Lower lobe of right lung (tissue), 2 donors: ENCODE data around the gene KCNG4. TPM values are rescaled to one million over a fixed set of nuclear protein-coding genes. Genes with fewer than 3 reads are reported as not detected.

Source experiments
- ATAC-seq, 2 donors: fragments of 200-7000 bp; cut with Tn5 transposase; one replicate each; pipeline ENCODE4 v1.9.1; 2020 to 2022; ENCODE audit warnings: mild to moderate bottlenecking in 2 of 2, moderate library complexity in 2 of 2
- DNase-seq: peaks from one replicate; pipeline ENCODE4 v3.0.0-alpha.2; 2020
- H3K27ac ChIP-seq: fragments of 200-600 bp; one replicate; pipeline ENCODE4 v1.8.0; 2022
- H3K27me3 ChIP-seq: fragments of 200-600 bp; one replicate; pipeline ENCODE4 v1.8.0; 2022; ENCODE audit warnings: low read depth
- H3K36me3 ChIP-seq: fragments of 200-600 bp; one replicate; pipeline ENCODE4 v1.8.0; 2022; ENCODE audit warnings: mild to moderate bottlenecking
- H3K4me1 ChIP-seq: fragments of 200-600 bp; one replicate; pipeline ENCODE4 v1.8.0; 2022
- H3K4me3 ChIP-seq: fragments of 200-600 bp; one replicate; pipeline ENCODE4 v1.8.0; 2022; ENCODE audit warnings: mild to moderate bottlenecking
- H3K9me3 ChIP-seq: fragments of 200-600 bp; one replicate; pipeline ENCODE4 v1.8.0; 2022
- intact Hi-C: fragments of 100-400 bp; cut with DNase I; formaldehyde crosslinking; loops from one replicate; pipeline ENCODE4 v1.11.0; 2022
- total RNA-seq: library from RNA; stranded (reverse); fragmentation: NEBNext Ultra II Directional; extraction: Animal tissue kit (Norgen Biotek cat#: 25700); gene quantifications from one replicate; pipeline ENCODE4 v1.2.1, GENCODE V29; 2021
- TF ChIP-seq, protein P1 (sequence below): fragments of 200-600 bp; IDR thresholded peaks from one replicate; pipeline ENCODE4 v1.8.0; 2022; ENCODE audit warnings: antibody characterized with exemption, mild to moderate bottlenecking
- donor health status: DM: no; HTN: yes; CAD: no; lungs with severe emphysema.

The KCNG4 gene
- total RNA-seq, 1 donor from 2014 or later = not detected

DNA sequence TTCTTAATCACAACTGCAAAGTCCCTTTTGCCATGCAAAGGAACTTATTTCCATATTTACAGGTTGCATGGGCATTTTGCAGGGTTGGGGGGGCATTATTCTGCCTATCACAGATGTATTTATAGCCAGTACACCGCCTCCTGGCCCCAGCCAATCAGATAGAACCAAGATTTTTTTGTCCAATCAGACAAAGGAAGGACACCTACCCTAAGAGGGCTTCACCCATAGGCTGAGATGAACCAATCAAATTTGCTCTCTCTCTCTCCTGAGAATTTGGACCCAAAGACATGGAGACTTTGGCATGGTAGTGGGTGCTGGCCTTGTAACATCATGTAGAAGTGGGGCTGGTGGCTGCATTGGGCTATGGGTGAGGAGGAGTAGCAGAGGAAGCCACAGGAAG lies 3.9 kb upstream of the KCNG4 start:
- Histone ChIP-seq H3K9me3 (no peaks in the 10 kb centered on the region), H3K4me1 (peaks cover 7% of the 10 kb centered on the region), H3K4me3 (no peak overlapping the region), H3K36me3 (no peaks in the 10 kb centered on the region), H3K27ac (no peak overlapping the region), H3K27me3 (peaks cover 5% of the 10 kb centered on the region)
- no peak for ATAC-seq
- intact Hi-C loops = no loop called here
- no peak for DNase-seq
- TF ChIP-seq, protein P1, sequence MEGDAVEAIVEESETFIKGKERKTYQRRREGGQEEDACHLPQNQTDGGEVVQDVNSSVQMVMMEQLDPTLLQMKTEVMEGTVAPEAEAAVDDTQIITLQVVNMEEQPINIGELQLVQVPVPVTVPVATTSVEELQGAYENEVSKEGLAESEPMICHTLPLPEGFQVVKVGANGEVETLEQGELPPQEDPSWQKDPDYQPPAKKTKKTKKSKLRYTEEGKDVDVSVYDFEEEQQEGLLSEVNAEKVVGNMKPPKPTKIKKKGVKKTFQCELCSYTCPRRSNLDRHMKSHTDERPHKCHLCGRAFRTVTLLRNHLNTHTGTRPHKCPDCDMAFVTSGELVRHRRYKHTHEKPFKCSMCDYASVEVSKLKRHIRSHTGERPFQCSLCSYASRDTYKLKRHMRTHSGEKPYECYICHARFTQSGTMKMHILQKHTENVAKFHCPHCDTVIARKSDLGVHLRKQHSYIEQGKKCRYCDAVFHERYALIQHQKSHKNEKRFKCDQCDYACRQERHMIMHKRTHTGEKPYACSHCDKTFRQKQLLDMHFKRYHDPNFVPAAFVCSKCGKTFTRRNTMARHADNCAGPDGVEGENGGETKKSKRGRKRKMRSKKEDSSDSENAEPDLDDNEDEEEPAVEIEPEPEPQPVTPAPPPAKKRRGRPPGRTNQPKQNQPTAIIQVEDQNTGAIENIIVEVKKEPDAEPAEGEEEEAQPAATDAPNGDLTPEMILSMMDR = no peak

DNA sequence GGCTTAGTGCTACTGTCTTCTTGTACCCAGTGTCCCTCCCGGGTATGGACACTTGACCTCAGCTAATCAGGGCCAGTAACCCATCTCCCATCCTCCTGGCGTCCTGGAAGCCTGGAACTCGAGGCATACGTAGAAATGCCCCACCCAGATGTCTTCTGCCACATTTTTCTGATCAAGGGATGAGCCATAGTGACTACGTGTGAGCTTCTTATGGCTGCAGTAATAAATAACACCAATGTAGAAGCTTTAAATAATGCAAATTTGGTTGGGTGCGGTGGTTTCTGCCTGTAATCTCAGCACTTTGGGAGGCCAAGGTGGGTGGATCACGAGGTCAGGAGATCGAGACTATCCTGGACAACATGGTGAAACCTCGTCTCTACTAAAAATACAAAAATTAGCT lies 3.0 kb upstream of the KCNG4 start:
- H3K9me3 ChIP-seq = no peaks in the 10 kb centered on the region
- TF ChIP-seq, protein P1 = no peak
- no peak for DNase-seq
- no peak for ATAC-seq
- peaks cover 5% of the 10 kb centered on the region for H3K27me3 ChIP-seq
- peaks cover 7% of the 10 kb centered on the region for H3K4me1 ChIP-seq
- no peaks in the 10 kb centered on the region for H3K36me3 ChIP-seq
- no peak overlapping the region for H3K27ac ChIP-seq
- intact Hi-C loops = no loop called here
- H3K4me3 ChIP-seq = no peak overlapping the region

DNA sequence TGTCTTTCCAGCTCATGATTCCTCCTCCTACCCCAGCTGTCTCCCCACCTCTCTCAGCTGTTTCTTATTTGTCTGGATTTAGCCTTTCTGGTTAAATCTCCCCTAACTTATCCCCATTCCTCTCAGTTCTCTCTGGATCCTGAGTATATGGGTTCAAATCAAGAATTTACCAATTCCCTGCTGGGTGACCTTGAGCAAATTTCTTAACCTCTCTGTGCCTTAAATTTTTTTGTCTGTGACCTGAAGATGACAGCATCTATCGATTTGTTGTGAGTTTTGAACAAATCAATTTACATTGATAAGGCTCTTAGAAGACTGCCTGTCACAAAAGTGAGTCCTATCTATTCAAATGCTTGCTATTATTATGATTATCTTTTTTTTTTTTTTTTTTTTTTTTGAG lies 2.0 kb upstream of the KCNG4 start:
- Histone ChIP-seq H3K9me3 (no peaks in the 10 kb centered on the region), H3K27ac (no peak overlapping the region), H3K36me3 (no peaks in the 10 kb centered on the region), H3K4me3 (no peak overlapping the region), H3K27me3 (peaks cover 5% of the 10 kb centered on the region), H3K4me1 (peaks cover 7% of the 10 kb centered on the region)
- no peak for ATAC-seq
- TF ChIP-seq, protein P1 = no peak
- intact Hi-C loops = no loop called here
- DNase-seq = no peak

DNA sequence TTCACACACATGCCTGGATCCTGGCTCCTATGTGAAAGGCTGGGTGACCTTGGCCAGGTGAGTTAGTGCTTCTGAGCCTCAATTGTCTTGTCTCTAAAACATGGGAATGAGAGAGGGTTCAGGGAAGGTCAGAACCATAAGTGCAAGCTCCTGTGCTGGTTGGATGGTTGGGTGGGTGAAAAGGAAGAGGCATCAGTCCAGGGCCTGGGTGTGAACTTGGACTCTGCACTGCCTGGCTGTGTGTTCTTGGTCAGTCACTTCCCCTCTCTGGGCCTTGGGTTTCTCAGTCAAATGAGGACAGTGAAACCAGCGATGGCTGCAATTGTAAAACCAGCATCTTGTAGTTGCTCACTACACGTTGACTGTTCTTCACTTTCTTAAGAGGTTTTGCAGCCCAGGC lies 643 bp upstream of the KCNG4 start:
- DNase-seq (no peak), ATAC-seq (no peak)
- Histone ChIP-seq H3K4me1 (peaks cover 7% of the 10 kb centered on the region), H3K27ac (no peak overlapping the region), H3K9me3 (no peaks in the 10 kb centered on the region), H3K4me3 (no peak overlapping the region), H3K36me3 (no peaks in the 10 kb centered on the region), H3K27me3 (peaks cover 5% of the 10 kb centered on the region)
- TF ChIP-seq, protein P1 = no peak
- intact Hi-C loops = no loop called here

DNA sequence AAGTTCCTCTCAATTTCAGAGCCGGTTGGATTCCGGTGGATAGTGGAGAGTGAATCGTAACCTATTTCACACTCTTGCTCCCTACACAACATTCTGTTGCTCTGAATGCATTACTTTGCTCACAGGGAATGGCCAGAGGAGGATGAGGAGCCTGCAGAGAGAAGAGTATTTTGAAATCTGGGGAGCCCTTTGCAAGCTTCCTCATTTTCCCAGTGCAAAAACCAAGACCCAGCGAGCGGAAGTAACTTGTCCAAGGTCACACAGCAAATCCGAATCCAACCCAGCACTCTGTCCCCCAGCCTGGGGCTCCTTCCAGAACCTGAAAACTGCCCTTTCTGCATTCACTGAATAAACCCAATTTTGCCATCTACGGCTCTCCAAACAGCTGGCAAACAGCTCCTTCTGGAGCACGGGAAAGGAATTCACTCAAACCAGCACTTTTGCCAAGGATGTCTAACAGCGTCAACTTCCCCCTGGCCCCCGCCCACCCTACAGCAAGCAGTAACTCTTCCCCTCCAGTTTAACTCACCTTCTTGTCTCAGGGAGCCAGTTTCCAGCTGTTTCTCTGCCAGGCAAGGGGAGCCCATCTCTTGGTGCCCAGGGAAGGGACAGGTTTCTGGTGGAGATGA lies 557 bp downstream of the KCNG4 start:
- peaks cover 7% of the 10 kb centered on the region for H3K4me1 ChIP-seq
- ATAC-seq (no peak), DNase-seq (no peak)
- no peak overlapping the region for H3K27ac ChIP-seq
- TF ChIP-seq, protein P1 = no peak
- H3K27me3 ChIP-seq = peaks cover 5% of the 10 kb centered on the region
- no peaks in the 10 kb centered on the region for H3K36me3 ChIP-seq
- H3K4me3 ChIP-seq = no peak overlapping the region
- H3K9me3 ChIP-seq = no peaks in the 10 kb centered on the region
- intact Hi-C loops = no loop called here
